GM13976 (cell line): ENCODE results near the gene SCUBE1.

Experiments used
- DNase-seq: peaks from one replicate; pipeline ENCODE4 v3.0.0; 2012; ENCODE audit warnings: low spot score
- in situ Hi-C: fragments of 300-500 bp; cut with MboI; formaldehyde crosslinking; loops from one replicate; pipeline ENCODE4 v1.12.0; 2022; ENCODE audit warnings: low sequenced_read_pairs, mixed read lengths, inconsistent platforms; ENCODE audit not compliant: unreplicated experiment
- TF ChIP-seq, protein P1 (sequence below): IDR thresholded peaks from 2 replicates; pipeline ENCODE4 v1.5.1; 2012; ENCODE audit warnings: borderline replicate concordance, mild to moderate bottlenecking; ENCODE audit not compliant: insufficient read depth; ENCODE audit errors: extremely low read depth, missing control alignments, control extremely low read depth

Gene SCUBE1

DNA sequence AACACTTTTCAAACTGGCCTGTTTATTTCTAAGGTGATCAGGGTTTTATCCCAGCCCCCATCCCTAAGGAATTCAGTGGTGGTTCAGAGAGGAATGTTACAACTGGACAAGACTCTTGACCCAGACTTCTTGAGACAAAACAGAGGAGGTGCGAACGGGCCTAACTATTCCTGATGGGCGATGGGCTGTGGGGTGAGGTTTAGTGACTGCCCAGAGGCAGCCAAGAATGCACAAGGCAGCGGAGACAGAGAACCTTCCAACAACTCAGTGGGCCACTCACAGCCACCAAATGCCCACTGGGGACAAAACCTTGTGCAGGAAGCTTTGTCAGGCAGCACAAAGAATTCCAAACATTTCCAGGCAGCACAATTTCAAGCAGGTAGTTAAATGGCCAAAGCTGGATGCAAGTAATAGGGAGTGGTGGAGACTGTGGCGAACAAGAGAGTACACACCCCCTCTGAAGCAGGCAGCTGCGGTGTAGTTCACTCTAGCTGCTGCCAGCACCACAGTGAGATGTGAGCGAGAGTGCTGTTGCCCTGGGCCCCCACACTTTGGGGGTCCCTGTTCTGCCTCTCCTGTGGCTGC lies 29.2 kb downstream of the SCUBE1 start:
- DNase-seq, result no peak
- TF ChIP-seq, protein P1, sequence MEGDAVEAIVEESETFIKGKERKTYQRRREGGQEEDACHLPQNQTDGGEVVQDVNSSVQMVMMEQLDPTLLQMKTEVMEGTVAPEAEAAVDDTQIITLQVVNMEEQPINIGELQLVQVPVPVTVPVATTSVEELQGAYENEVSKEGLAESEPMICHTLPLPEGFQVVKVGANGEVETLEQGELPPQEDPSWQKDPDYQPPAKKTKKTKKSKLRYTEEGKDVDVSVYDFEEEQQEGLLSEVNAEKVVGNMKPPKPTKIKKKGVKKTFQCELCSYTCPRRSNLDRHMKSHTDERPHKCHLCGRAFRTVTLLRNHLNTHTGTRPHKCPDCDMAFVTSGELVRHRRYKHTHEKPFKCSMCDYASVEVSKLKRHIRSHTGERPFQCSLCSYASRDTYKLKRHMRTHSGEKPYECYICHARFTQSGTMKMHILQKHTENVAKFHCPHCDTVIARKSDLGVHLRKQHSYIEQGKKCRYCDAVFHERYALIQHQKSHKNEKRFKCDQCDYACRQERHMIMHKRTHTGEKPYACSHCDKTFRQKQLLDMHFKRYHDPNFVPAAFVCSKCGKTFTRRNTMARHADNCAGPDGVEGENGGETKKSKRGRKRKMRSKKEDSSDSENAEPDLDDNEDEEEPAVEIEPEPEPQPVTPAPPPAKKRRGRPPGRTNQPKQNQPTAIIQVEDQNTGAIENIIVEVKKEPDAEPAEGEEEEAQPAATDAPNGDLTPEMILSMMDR, result no peak
- in situ Hi-C loops, result no loop called here

DNA sequence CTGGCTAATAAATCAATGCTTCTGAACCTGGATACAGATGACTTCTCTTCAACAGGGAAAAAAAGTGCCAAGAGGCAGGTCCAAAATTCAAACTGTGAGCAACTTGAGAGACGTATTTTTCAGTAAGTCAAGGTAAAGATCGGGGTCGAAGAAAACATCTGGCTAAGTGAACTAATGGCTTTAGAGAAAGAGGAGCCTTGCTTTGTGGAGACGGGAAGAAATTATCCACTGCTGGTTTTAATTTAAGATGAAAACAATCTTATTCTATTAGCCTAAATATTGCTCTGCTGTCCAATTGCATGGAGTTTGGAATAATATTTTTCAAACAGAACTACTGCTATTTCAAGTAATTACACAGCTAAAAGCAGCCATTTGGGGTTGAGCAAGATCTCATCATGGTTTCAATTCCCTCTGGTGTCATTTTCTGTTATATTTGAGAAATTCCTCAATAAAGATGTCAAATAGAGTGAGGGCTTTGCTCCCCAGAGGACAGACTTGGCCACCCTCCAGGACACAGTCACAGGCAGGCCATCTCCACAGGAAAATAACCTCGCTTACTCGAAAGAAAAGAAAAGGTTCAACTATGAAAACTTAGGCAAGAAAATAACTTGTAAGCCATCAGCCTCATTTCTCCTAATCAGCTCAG lies 29.8 kb downstream of the SCUBE1 start:
- in situ Hi-C loops, result no loop called here
- TF ChIP-seq, protein P1, result no peak
- no peak for DNase-seq

- in situ Hi-C loops, result no loop called here
- TF ChIP-seq, protein P1, result no peak
- DNase-seq, result no peak
These were observed 30.6 kb downstream of the SCUBE1 start for GRCh38 chr22:43312608-43313007.

DNA sequence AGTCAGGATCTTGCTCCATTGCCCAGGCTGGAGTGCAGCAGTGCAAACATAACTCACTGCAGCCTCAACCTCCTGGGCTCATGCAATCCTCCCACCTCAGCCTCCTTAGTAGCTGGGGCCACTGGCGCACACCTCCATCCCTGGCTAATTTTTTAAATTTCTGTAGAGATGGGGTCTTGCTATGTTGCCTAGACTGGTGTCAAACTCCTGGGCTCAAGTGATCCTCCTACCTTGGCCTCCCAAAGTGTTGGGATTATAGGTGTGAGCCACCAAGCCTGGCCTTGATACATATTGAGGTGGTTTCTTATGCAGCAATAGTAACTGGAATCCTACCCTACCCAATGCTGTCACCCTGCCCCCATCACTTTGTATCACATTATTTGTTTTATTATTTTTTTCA lies 32.4 kb downstream of the SCUBE1 start:
- DNase-seq, result no peak
- TF ChIP-seq, protein P1, result no peak
- in situ Hi-C loops, result no loop called here

DNA sequence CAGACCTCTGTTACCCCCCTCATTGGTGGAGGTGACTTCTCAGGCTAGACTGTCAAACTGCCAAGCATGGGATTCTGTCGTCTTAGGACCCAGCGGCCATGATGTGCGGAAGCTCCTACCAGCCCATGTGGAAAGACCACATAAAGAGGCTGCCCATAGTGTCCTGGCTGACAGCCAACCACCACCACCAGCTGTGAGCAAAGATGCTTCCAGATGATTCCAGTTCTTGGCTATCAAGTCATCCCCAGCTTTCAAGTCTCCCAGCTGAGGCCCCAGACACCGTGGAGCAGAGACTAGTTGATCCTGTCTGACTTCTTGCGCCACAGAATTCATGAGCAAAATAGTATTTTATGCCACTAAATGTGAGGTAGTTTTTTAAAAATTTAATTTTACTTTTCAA lies 32.9 kb downstream of the SCUBE1 start:
- DNase-seq, result no peak
- TF ChIP-seq, protein P1, result no peak
- in situ Hi-C loops, result no loop called here

GRCh38 chr22:43308836-43309235 lies 34.3 kb downstream of the SCUBE1 start:
- in situ Hi-C loops, result no loop called here
- TF ChIP-seq, protein P1, result no peak
- DNase-seq, result no peak
